ENCODE measurements around the gene KIF21B.

GRCh38 chr1:200967693-200968468, 55.6 kb downstream of the KIF21B start:
- TF ChIP-seq POLR2AphosphoS5 (IDR thresholded peaks at IDR 0.05; ENCODE audit: low read depth, low read length): no peak
- no peak for TF ChIP-seq TAF1 (IDR thresholded peaks at IDR 0.05; ENCODE audit: borderline replicate concordance, insufficient read depth, low read length)
- TF ChIP-seq REST (IDR thresholded peaks at IDR 0.05; ENCODE audit: insufficient read depth in 1 of 2, low read depth in 2 of 2, low read length in 2 of 2): no peak
- TF ChIP-seq FOXP2 (optimal IDR thresholded peaks at IDR 0.05; ENCODE audit: borderline replicate concordance, extremely low read depth, extremely low read length, insufficient read depth): no peak
- TF ChIP-seq SIN3A (IDR thresholded peaks at IDR 0.05; ENCODE audit: borderline replicate concordance, insufficient read depth, low read length): no peak

Measured in PFSK-1 (cell line).